GM23338 (cell line): Measurements from ENCODE around the gene MFSD6. TPM values are rescaled to one million over a fixed set of nuclear protein-coding genes. Genes with fewer than 3 reads are reported as not detected.

Experiments used
- ATAC-seq: fragments of 200-7000 bp; cut with Tn5 transposase; 3 replicates; pipeline ENCODE4 v1.9.1; 2020
- DNase-seq: peaks from one replicate; pipeline ENCODE4 v3.0.0-alpha.2; 2015; ENCODE audit warnings: low spot score
- H2AFZ ChIP-seq: fragments of 200-600 bp; sonication (generic); 2 replicates; pipeline ENCODE4 v1.8.0; 2016; ENCODE audit warnings: antibody characterized with exemption, mild to moderate bottlenecking, moderate library complexity
- H3F3A ChIP-seq: fragments of 200-600 bp; sonication (generic); replicated peaks from 2 replicates; pipeline ENCODE4 v1.8.0; 2017; ENCODE audit warnings: antibody characterized with exemption, mixed run types, low read depth
- H3K27ac ChIP-seq: fragments of 200-600 bp; sonication (generic); 2 replicates; pipeline ENCODE4 v1.6.1; 2016; ENCODE audit warnings: low read depth
- H3K27me3 ChIP-seq: fragments of 200-600 bp; sonication (generic); 2 replicates; pipeline ENCODE4 v1.8.0; 2016; ENCODE audit warnings: mild to moderate bottlenecking, mixed run types, moderate library complexity; ENCODE audit not compliant: insufficient read depth
- H3K36me3 ChIP-seq: fragments of 200-600 bp; sonication (generic); 2 replicates; pipeline ENCODE4 v1.8.0; 2016; ENCODE audit warnings: mild to moderate bottlenecking; ENCODE audit not compliant: insufficient read depth
- H3K4me1 ChIP-seq: fragments of 200-600 bp; sonication (generic); 2 replicates; pipeline ENCODE4 v1.8.0; 2016; ENCODE audit warnings: mild to moderate bottlenecking, moderate library complexity; ENCODE audit not compliant: insufficient read depth
- H3K4me2 ChIP-seq: fragments of 200-600 bp; sonication (generic); 2 replicates; pipeline ENCODE4 v1.7.1; 2017; ENCODE audit warnings: mixed run types
- H3K4me3 ChIP-seq: fragments of 200-600 bp; sonication (generic); 2 replicates; pipeline ENCODE4 v1.6.1; 2016; ENCODE audit warnings: mixed run types
- H3K79me2 ChIP-seq: fragments of 200-600 bp; sonication (generic); replicated peaks from 2 replicates; pipeline ENCODE4 v1.8.0; 2017; ENCODE audit warnings: mild to moderate bottlenecking; ENCODE audit not compliant: insufficient read depth
- H3K9me2 ChIP-seq: fragments of 200-600 bp; sonication (generic); 2 replicates; pipeline ENCODE4 v1.8.0; 2017; ENCODE audit not compliant: insufficient read depth
- H4K20me1 ChIP-seq: fragments of 200-600 bp; sonication (generic); replicated peaks from 2 replicates; pipeline ENCODE4 v1.8.0; 2017; ENCODE audit warnings: mild to moderate bottlenecking; ENCODE audit not compliant: insufficient read depth
- H3K27ac Mint-ChIP-seq: 2 replicates; pipeline ENCODE4 v1.8.0; 2020; ENCODE audit warnings: inconsistent platforms, mild to moderate bottlenecking, moderate library complexity, mixed read lengths
- H3K27me3 Mint-ChIP-seq: 3 replicates; pipeline ENCODE4 v1.8.0; 2022; ENCODE audit warnings: low read depth, mild to moderate bottlenecking, moderate library complexity, mixed read lengths, inconsistent platforms; ENCODE audit not compliant: insufficient read depth, poor library complexity
- H3K36me3 Mint-ChIP-seq: 3 replicates; pipeline ENCODE4 v1.8.0; 2021; ENCODE audit warnings: low read depth, mild to moderate bottlenecking, inconsistent platforms, moderate library complexity, mixed read lengths
- H3K4me1 Mint-ChIP-seq: 3 replicates; pipeline ENCODE4 v1.8.0; 2020; ENCODE audit warnings: mild to moderate bottlenecking, inconsistent platforms, mixed read lengths
- H3K4me3 Mint-ChIP-seq: 3 replicates; pipeline ENCODE4 v1.8.0; 2021; ENCODE audit warnings: moderate library complexity, mild to moderate bottlenecking, inconsistent platforms, mixed read lengths
- H3K9me3 Mint-ChIP-seq: 3 replicates; pipeline ENCODE4 v1.8.0; 2020; ENCODE audit warnings: moderate library complexity, mild to moderate bottlenecking, inconsistent platforms, mixed read lengths
- CREB1 ChIP-seq: fragments of 250-450 bp; sonication (Bioruptor Pico); IDR thresholded peaks from 2 replicates; pipeline ENCODE4 v1.5.0; 2020; ENCODE audit warnings: low read depth, mild to moderate bottlenecking, moderate library complexity
- CTCF ChIP-seq, 2 experiments: fragments of 200-600 bp in 1 of 2; sonication (generic) in 1 of 2; conservative IDR thresholded peaks; 2 replicates each; pipeline versions ENCODE4 v1.5.1 to v1.6.1; 2016 to 2017; ENCODE audit warnings: antibody characterized with exemption in 2 of 2, low read depth in 2 of 2, mild to moderate bottlenecking in 2 of 2, moderate library complexity in 1 of 2
- EZH2 ChIP-seq: fragments of 200-600 bp; sonication (generic); IDR thresholded peaks from one replicate; pipeline ENCODE4 v1.8.0; 2017; ENCODE audit warnings: antibody characterized with exemption, mild to moderate bottlenecking, low read depth; ENCODE audit not compliant: unreplicated experiment
- EZH2phosphoT487 ChIP-seq: fragments of 200-600 bp; sonication (generic); IDR thresholded peaks from one replicate; pipeline ENCODE4 v1.8.1; 2018; ENCODE audit warnings: antibody characterized with exemption; ENCODE audit not compliant: unreplicated experiment
- JUNB ChIP-seq: IDR thresholded peaks from one replicate; pipeline ENCODE4 v1.6.1; 2016; ENCODE audit warnings: antibody characterized with exemption; ENCODE audit not compliant: unreplicated experiment
- NANOG ChIP-seq: IDR thresholded peaks from 2 replicates; pipeline ENCODE4 v1.6.1; 2016; ENCODE audit warnings: antibody characterized with exemption, borderline replicate concordance
- POLR2AphosphoS5 ChIP-seq: IDR thresholded peaks from 2 replicates; pipeline ENCODE4 v1.6.1; 2016; ENCODE audit warnings: antibody characterized with exemption, low read depth
- REST ChIP-seq: IDR thresholded peaks from one replicate; pipeline ENCODE4 v1.6.1; 2018; ENCODE audit warnings: antibody characterized with exemption; ENCODE audit not compliant: unreplicated experiment
- STAT1 ChIP-seq: IDR thresholded peaks from one replicate; pipeline ENCODE4 v1.6.1; 2016; ENCODE audit warnings: antibody characterized with exemption; ENCODE audit not compliant: unreplicated experiment
- ZNF114 ChIP-seq: fragments of 250-450 bp; sonication (Bioruptor Pico); IDR thresholded peaks from 2 replicates; pipeline ENCODE4 v1.5.0; 2020; ENCODE audit warnings: mild to moderate bottlenecking, moderate library complexity
- ZNF331 ChIP-seq: fragments of 250-450 bp; sonication (Bioruptor Pico); IDR thresholded peaks from 2 replicates; pipeline ENCODE4 v1.5.0; 2020; ENCODE audit warnings: low read depth, mild to moderate bottlenecking, moderate library complexity
- polyA plus RNA-seq: library from polyadenylated mRNA; unstranded; fragments of >200 nt; fragmentation: Nextera tagmentation; extraction: Ambion mirVana; gene quantifications from 2 replicates; pipeline ENCODE4 v1.2.1, GENCODE V29; 2016
- total RNA-seq: library from RNA; depleted of rRNA; stranded (reverse); fragments of >200 nt; shearing (Covaris generic); gene quantifications from 2 replicates; pipeline ENCODE4 v1.2.3, GENCODE V29; 2014
- TF ChIP-seq, protein P1 (sequence below): IDR thresholded peaks from 2 replicates; pipeline ENCODE4 v1.6.1; 2016; ENCODE audit warnings: antibody characterized with exemption
- TF ChIP-seq, protein P2 (sequence below): fragments of 250-450 bp; sonication (Bioruptor Pico); IDR thresholded peaks from 2 replicates; pipeline ENCODE4 v1.5.0; 2020; ENCODE audit warnings: mild to moderate bottlenecking, moderate library complexity

The MFSD6 gene
- total and polyA plus RNA-seq, 2 experiments from 2014 or later, result 2.3 to 9.6 TPM

GRCh38 chr2:190493095-190493494 lies 84.9 kb downstream of the MFSD6 start:
- H3K36me3 Mint-ChIP-seq, result peaks cover 15% of the 10 kb centered on the region; the same call in 2 of the 3 replicates
- no peak for TF ChIP-seq POLR2AphosphoS5
- TF ChIP-seq, protein P1, sequence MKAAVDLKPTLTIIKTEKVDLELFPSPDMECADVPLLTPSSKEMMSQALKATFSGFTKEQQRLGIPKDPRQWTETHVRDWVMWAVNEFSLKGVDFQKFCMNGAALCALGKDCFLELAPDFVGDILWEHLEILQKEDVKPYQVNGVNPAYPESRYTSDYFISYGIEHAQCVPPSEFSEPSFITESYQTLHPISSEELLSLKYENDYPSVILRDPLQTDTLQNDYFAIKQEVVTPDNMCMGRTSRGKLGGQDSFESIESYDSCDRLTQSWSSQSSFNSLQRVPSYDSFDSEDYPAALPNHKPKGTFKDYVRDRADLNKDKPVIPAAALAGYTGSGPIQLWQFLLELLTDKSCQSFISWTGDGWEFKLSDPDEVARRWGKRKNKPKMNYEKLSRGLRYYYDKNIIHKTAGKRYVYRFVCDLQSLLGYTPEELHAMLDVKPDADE, result no peak
- no peak for TF ChIP-seq STAT1
- no peak for TF ChIP-seq ZNF331 (CRISPR knock-in tag)
- no peak for TF ChIP-seq EZH2phosphoT487
- TF ChIP-seq JUNB, result no peak
- no peak for TF ChIP-seq NANOG
- TF ChIP-seq CREB1 (CRISPR knock-in tag), result no peak
- TF ChIP-seq ZNF114 (CRISPR knock-in tag), result no peak
- TF ChIP-seq REST, result no peak
- TF ChIP-seq CTCF (conservative IDR thresholded peaks at IDR 0.05; ENCODE audit: low read depth in 2 of 2), result no peak
- TF ChIP-seq EZH2, result no peak
- TF ChIP-seq, protein P2, sequence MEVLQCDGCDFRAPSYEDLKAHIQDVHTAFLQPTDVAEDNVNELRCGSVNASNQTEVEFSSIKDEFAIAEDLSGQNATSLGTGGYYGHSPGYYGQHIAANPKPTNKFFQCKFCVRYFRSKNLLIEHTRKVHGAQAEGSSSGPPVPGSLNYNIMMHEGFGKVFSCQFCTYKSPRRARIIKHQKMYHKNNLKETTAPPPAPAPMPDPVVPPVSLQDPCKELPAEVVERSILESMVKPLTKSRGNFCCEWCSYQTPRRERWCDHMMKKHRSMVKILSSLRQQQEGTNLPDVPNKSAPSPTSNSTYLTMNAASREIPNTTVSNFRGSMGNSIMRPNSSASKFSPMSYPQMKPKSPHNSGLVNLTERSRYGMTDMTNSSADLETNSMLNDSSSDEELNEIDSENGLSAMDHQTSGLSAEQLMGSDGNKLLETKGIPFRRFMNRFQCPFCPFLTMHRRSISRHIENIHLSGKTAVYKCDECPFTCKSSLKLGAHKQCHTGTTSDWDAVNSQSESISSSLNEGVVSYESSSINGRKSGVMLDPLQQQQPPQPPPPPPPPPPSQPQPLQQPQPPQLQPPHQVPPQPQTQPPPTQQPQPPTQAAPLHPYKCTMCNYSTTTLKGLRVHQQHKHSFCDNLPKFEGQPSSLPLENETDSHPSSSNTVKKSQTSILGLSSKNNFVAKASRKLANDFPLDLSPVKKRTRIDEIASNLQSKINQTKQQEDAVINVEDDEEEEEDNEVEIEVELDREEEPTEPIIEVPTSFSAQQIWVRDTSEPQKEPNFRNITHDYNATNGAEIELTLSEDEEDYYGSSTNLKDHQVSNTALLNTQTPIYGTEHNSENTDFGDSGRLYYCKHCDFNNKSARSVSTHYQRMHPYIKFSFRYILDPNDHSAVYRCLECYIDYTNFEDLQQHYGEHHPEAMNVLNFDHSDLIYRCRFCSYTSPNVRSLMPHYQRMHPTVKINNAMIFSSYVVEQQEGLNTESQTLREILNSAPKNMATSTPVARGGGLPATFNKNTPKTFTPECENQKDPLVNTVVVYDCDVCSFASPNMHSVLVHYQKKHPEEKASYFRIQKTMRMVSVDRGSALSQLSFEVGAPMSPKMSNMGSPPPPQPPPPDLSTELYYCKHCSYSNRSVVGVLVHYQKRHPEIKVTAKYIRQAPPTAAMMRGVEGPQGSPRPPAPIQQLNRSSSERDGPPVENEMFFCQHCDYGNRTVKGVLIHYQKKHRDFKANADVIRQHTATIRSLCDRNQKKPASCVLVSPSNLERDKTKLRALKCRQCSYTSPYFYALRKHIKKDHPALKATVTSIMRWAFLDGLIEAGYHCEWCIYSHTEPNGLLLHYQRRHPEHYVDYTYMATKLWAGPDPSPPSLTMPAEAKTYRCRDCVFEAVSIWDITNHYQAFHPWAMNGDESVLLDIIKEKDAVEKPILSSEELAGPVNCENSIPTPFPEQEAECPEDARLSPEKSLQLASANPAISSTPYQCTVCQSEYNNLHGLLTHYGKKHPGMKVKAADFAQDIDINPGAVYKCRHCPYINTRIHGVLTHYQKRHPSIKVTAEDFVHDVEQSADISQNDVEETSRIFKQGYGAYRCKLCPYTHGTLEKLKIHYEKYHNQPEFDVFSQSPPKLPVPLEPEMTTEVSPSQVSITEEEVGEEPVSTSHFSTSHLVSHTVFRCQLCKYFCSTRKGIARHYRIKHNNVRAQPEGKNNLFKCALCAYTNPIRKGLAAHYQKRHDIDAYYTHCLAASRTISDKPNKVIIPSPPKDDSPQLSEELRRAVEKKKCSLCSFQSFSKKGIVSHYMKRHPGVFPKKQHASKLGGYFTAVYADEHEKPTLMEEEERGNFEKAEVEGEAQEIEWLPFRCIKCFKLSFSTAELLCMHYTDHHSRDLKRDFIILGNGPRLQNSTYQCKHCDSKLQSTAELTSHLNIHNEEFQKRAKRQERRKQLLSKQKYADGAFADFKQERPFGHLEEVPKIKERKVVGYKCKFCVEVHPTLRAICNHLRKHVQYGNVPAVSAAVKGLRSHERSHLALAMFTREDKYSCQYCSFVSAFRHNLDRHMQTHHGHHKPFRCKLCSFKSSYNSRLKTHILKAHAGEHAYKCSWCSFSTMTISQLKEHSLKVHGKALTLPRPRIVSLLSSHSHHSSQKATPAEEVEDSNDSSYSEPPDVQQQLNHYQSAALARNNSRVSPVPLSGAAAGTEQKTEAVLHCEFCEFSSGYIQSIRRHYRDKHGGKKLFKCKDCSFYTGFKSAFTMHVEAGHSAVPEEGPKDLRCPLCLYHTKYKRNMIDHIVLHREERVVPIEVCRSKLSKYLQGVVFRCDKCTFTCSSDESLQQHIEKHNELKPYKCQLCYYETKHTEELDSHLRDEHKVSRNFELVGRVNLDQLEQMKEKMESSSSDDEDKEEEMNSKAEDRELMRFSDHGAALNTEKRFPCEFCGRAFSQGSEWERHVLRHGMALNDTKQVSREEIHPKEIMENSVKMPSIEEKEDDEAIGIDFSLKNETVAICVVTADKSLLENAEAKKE (CRISPR knock-in tag), result no peak

More at GRCh38 chr2:190493095-190493494, 84.9 kb downstream of the MFSD6 start:
- DNase-seq (no peak), ATAC-seq (no peak)
- Histone ChIP-seq H3K36me3 (no peaks in the 10 kb centered on the region), H3K27me3 (no peaks in the 10 kb centered on the region), H3K4me3 (no peak overlapping the region), H3F3A (no peaks in the 10 kb centered on the region), H3K79me2 (no peaks in the 10 kb centered on the region), H3K9me2 (no peaks in the 10 kb centered on the region), H4K20me1 (no peaks in the 10 kb centered on the region; the same call in 1 of the 2 replicates), H3K27ac (no peak overlapping the region), H2AFZ (no peak overlapping the region), H3K4me1 (peaks cover 11% of the 10 kb centered on the region), H3K4me2 (no peak overlapping the region)
- H3K4me1 Mint-ChIP-seq, result peaks cover 20% of the 10 kb centered on the region
- H3K9me3 Mint-ChIP-seq, result peaks cover 2% of the 10 kb centered on the region; the same call in 2 of the 3 replicates
- H3K4me3 Mint-ChIP-seq, result no peak overlapping the region
- H3K27ac Mint-ChIP-seq, result no peak overlapping the region
- H3K27me3 Mint-ChIP-seq, result peaks cover 9% of the 10 kb centered on the region
